Mammary epithelial cell (primary cell): Measurements from ENCODE around the gene RILPL2.

Experiments
- EZH2 ChIP-seq: IDR thresholded peaks from 2 replicates; pipeline ENCODE4 v1.6.1; 2012; ENCODE audit warnings: low read length, inconsistent platforms, borderline replicate concordance
- TF ChIP-seq, protein P1 (sequence below), 2 donors: IDR thresholded peaks in 1 of 2; conservative IDR thresholded peaks in 1 of 2; 2 replicates each; pipeline ENCODE4 v1.5.1; 2011 to 2012; ENCODE audit warnings: inconsistent platforms in 2 of 2, low read length in 2 of 2, mild to moderate bottlenecking in 2 of 2, control low read depth in 1 of 2, low read depth in 1 of 2; ENCODE audit not compliant: insufficient read depth in 1 of 2; ENCODE audit errors: extremely low read depth in 1 of 2

DNA sequence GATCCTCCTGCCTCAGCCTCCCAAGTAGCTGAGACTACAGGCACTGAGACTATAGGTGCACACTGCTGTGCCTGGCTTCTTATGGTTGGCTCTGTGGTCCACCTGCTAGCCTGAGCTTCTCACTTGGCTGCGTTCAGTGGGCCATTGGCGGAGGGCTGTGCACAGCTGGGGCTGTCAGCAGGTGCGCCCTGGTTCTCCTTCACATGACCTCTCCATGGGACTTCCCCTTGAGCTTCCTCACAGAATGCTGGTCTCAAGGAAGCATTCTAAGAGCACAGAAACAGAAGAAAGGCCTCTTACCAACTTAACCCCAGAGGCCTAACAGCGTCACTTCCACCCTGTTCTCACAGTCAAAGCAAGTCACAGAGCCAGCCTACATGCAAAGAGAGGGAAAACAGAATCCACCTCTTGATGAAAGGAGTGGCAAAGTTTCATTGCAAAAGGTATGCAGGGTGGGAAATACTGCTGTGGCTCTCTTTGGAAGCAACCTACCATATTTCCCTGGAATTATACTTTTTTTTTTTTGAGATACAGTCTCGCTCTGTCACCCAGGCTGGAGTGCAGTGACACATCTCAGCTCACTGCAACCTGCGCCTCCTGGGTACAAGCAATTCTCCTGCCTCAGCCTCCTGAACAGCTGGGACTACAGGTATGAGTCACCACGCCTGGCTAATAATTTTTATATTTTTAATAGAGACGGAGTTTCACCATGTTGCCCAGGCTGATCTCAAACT, 9.3 kb downstream of the RILPL2 start:
- TF ChIP-seq EZH2, result no peak
- TF ChIP-seq, protein P1, sequence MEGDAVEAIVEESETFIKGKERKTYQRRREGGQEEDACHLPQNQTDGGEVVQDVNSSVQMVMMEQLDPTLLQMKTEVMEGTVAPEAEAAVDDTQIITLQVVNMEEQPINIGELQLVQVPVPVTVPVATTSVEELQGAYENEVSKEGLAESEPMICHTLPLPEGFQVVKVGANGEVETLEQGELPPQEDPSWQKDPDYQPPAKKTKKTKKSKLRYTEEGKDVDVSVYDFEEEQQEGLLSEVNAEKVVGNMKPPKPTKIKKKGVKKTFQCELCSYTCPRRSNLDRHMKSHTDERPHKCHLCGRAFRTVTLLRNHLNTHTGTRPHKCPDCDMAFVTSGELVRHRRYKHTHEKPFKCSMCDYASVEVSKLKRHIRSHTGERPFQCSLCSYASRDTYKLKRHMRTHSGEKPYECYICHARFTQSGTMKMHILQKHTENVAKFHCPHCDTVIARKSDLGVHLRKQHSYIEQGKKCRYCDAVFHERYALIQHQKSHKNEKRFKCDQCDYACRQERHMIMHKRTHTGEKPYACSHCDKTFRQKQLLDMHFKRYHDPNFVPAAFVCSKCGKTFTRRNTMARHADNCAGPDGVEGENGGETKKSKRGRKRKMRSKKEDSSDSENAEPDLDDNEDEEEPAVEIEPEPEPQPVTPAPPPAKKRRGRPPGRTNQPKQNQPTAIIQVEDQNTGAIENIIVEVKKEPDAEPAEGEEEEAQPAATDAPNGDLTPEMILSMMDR (conservative IDR thresholded peaks at IDR 0.05 in 1 of 2, IDR thresholded peaks at IDR 0.05 in 1 of 2; ENCODE audit: extremely low read depth in 1 of 2, insufficient read depth in 1 of 2, low read depth in 1 of 2, low read length in 2 of 2), result no peak
